ENCODE data around the gene HBG1.

The HBG1 gene

DNA sequence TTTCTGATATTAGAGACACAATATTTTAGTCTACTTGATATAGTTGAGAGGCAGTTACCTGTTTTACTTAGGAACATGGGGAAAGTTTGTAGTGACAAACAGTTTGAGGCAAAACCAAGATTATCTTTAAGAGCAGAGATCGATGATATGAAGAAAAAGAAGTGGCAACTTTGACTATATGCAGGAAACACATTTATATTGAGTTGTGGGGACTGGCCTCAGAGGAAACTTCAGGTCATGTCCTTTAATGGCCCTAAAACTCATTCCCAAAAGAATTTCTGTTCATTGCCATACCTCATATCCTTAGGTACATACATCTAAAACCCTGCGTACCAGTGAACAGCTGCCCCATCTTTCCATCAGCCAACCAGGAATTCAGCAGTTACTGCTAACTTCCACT is 4.5 kb downstream of the HBG1 start:
- DNase-seq = no peak

DNA sequence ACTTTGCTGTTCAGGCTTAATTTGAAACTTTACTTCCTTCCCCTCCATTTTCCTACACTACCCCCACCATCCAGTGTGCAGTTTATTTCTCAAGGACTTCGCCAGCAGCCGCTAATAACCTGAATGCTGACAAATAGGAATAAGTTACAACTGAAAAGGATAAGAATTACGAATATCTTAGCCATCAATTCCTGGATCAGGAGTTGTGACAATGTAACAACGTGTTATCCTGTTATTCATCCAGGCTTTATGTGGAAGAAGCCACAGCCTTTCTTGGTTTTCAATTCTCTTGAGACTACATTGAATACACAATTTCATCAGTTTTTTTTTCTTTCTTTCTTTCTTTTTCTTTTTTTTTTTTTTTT is 5.9 kb downstream of the HBG1 start:
- no peak for DNase-seq

- DNase-seq = no peak
Observed at GRCh38 chr11:5242933-5243815, 6.5 kb downstream of the HBG1 start.

GRCh38 chr11:5242208-5242607 is 7.4 kb downstream of the HBG1 start:
- no peak for DNase-seq

GRCh38 chr11:5241458-5241857 is 8.2 kb downstream of the HBG1 start:
- no peak for DNase-seq

DNA sequence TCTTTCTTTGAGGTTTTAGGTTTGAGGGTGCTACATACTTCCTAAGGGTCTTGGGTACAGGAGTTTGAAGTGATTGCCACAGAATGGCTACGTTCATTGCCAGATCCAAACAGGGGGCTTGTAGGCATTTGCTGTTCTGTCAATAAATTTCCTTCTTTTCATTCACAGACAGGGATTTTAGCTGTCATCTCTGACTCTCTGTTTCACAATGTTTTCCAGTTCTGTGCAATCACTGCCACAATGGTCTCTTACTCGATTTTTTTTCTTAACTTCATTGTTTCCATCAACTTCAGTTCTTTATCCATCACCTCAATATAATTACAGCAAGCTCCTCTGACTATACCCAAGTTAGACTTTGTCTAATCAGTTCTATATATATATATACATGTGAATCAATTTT is 9.2 kb downstream of the HBG1 start:
- no peak for DNase-seq

- no peak for DNase-seq
Observed at GRCh38 chr11:5240056-5240455, 9.6 kb downstream of the HBG1 start.

- DNase-seq = no peak
Observed at GRCh38 chr11:5239046-5239445, 10.6 kb downstream of the HBG1 start.

GRCh38 chr11:5238486-5238885 is 11.2 kb downstream of the HBG1 start:
- DNase-seq = no peak

GRCh38 chr11:5237420-5237819 is 12.2 kb downstream of the HBG1 start:
- no peak for DNase-seq

GRCh38 chr11:5235364-5236095 is 14.1 kb downstream of the HBG1 start:
- no peak for DNase-seq

- no peak for DNase-seq
Observed at GRCh38 chr11:5234381-5234834, 15.2 kb downstream of the HBG1 start, which contains the start of gene HBD. Gene HBD, minus strand, starts transcription at chr11:5234483. Its CDS starts 50 bp downstream, at chr11:5234433.

- DNase-seq = no peak
Observed at GRCh38 chr11:5233307-5233706, 16.4 kb downstream of the HBG1 start.

DNA sequence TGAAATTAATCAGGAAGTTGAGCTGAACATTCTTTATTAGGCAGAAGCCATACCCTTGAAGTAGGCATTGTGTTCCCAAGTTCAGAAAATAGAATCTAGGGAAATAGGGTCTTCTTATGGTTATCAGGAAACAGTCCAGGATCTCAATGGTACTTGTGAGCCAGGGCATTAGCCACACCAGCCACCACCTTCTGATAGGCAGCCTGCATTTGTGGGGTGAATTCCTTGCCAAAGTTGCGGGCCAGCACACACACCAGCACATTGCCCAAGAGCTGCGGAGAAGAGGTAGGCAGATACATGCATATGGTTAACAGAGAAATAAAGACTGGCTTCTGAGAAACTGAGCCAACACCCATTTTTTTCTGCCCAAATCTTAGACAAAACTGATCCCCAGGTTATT is 16.8 kb downstream of the HBG1 start:
- DNase-seq = no peak

- DNase-seq = no peak
Observed at GRCh38 chr11:5232176-5232575, 17.5 kb downstream of the HBG1 start.

DNA sequence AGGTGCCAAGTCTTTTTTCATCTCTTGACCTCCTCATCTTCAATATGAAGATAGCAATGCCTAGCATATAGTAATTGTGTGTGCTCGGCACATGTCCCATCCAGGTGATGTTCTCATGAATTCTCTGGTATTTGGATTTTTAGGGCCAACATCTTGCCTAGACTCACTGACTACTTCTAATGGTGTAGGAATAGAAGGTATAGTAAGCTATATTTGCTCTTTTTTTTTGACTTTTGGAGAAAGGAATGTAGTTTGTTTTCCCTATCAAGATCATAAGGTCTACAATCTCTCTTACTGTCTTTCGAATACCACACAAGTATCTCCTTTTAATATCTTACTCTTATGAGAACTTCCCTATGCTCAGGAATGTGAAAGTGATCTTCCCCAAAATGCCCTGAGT is 18.5 kb downstream of the HBG1 start:
- no peak for DNase-seq

DNA sequence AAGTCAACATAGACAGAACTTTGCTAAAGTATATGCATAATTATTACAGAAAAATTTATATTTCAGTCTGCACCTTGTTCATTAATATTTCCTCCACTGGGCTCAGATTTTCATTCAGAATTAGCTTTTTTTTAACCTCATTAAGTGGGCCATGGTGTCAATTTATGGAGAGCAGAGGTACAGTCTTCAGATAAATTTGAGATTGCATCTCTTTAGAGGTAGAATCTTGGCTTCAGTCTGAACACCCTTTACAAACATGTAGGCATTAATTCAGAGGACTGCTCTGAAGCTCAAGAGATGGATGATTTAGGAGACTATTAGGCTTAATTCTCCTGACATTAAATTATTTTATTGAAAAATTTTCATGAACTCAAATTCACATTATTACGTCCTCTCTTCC is 19.4 kb downstream of the HBG1 start:
- no peak for DNase-seq

DNA sequence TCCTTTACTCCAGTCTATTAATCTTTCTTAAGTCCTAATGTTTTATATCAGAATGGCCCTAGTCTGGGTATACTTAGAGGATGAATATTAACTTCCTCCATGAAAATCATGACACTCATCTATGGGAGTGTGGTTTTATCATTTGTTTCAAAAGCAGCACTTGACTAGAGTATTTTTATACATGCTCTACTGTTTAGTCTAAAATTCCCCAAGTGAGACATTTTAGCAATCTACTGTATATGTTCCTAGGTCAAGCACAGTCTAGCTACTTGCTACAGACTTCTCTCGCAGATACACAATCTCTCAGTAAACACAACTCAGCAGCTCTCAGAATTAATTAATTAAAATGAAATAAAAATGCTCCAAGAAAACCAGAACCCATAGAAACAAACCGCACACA is 19.9 kb downstream of the HBG1 start:
- no peak for DNase-seq

DNA sequence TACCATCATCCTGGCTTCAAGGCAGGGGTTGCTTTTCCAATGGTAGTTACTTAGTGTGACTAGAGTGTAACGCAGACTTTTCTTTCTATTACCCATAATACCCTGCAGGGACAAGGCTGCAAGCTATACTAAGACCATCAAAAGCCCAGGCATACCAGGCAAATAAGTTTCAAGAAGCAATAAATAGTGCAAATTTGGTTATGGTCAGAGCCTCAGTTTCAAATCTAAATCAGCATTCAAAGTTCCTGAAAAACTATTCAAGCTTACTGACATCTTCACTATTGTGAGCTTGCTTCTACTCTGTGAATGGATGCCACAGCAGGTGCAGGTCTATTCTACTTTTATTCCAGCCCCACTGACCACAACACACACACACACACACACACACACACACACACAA is 20.3 kb downstream of the HBG1 start:
- DNase-seq = no peak

DNA sequence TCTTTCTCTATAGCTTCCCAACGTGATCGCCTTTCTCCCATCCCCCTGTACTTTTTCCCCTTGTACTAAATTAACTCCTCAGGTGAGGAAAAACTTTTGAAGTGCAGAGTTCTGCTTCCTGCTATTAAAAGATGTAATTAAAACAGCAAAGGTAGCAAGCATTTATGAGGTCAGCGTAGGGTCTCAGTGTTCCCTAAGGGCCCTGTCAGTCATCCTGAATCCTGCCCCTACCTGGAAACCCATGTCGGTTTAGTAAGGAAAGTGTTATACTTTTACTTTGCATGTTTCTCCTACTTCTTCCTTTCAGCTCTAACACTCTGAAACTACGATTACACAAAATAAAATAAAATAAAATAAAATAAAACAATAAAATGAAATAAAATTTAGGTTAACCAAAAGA is 21.5 kb downstream of the HBG1 start:
- DNase-seq = no peak

- no peak for DNase-seq
Observed at GRCh38 chr11:5227681-5228080, 22.0 kb downstream of the HBG1 start.

- DNase-seq = no peak
Observed at GRCh38 chr11:5226732-5227310, 22.8 kb downstream of the HBG1 start, which contains the start of gene HBB. Gene HBB, minus strand, starts transcription at chr11:5227071. Its CDS starts 50 bp downstream, at chr11:5227021.

DNA sequence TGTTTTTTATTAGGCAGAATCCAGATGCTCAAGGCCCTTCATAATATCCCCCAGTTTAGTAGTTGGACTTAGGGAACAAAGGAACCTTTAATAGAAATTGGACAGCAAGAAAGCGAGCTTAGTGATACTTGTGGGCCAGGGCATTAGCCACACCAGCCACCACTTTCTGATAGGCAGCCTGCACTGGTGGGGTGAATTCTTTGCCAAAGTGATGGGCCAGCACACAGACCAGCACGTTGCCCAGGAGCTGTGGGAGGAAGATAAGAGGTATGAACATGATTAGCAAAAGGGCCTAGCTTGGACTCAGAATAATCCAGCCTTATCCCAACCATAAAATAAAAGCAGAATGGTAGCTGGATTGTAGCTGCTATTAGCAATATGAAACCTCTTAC is 24.2 kb downstream of the HBG1 start:
- DNase-seq = no peak

Data from AML-193 (cell line).